GM21786 (cell line): ENCODE data around the gene CEP104.

Experiments used
- ATAC-seq: cut with Tn5 transposase; IDR thresholded peaks from one replicate; pipeline ENCODE4 v1.9.1; 2021; ENCODE audit not compliant: unreplicated experiment

Gene CEP104

DNA sequence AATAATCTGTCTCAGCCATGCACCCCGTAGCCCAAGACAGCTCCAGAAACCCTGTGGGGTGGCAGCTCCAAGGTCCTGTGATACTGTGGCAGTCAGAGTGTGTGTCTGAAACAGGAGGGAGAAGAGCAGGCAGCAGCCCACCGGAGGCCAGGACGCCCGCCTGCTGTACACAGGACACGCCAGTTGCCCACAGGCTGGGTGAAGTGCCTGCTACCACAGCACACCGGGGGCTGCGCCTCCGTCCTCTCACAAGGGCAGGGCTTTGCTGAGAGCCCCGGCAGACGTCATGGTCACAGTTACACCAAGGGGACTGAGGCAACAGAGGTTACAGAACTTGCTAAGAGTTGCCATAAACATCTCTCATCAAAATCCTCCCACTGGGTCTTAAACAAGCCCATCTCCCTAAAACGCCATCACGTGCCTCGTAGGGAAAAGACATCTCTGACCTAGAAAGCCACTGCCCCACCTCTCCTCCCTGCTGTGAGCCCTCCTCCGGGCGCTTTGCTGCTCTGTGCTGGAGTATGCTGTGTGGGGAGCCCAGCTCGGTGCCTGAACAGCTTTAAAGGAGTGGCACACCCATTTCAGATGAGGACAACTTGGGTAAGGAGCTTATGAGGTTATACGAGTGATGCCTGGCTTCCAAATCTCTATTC lies 37.7 kb upstream of the CEP104 start:
- ATAC-seq = no peak

DNA sequence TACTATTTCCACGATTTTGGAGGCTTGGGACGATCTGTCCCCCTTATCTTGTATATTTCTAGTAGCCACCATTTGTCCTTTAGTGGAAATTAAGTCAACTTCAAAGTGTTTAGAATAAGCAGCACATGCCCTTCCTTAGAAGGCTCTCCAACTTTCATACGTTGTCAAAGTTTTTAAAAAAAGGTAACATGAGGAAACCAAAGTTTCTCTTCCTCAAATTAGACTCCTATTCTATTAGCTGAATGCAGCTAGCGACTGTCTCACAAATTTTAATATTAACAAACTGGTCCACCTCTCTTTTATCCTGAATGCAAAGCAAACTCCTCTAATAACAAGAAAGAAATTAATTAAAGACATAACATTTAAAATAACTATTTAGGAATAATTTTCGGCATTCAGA lies 36.2 kb upstream of the CEP104 start:
- no peak for ATAC-seq

DNA sequence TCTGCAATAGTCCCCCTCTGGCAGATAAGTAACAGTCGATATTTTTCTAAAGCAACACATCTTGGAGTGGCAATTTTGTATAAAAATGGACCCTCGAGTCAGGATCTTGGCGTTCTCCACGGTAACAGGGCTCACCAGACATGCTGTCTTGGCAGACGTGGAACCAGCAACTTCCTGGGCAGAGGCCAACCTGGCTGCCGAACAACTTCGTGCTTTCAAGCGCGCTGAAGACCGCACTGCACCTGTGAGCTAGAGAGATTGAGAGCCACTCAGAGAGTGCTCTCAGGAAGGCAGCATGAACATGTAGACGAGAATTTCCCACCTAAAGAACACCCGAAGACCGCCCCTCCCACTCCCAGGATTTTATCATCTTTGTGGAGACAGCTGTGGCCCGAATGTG lies 35.7 kb upstream of the CEP104 start:
- no peak for ATAC-seq

DNA sequence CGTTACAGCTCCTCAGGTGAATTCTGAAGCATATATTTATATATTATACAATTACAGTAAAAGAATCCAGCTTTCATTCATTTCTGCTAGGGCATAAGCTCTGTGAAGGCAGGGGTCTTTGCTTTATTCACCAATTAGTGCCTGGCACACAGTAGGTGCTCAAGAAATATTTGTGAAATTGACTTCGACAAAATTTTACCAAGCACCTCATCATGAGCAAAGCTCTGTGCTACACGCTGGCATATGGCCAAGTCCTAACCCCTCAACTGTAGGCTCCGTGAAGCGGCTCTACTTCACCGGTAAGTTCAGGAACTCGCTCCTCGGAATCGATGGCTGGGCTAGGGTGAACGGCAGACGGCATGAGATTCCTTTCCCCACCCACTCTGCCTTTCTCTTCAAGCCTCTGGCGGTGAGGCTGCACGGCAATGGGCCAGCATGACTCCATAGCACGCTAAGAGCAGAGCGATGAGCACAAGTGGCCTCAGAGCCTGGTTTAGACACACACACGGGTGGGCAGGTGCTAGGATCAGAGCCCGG lies 34.4 kb upstream of the CEP104 start:
- no peak for ATAC-seq

DNA sequence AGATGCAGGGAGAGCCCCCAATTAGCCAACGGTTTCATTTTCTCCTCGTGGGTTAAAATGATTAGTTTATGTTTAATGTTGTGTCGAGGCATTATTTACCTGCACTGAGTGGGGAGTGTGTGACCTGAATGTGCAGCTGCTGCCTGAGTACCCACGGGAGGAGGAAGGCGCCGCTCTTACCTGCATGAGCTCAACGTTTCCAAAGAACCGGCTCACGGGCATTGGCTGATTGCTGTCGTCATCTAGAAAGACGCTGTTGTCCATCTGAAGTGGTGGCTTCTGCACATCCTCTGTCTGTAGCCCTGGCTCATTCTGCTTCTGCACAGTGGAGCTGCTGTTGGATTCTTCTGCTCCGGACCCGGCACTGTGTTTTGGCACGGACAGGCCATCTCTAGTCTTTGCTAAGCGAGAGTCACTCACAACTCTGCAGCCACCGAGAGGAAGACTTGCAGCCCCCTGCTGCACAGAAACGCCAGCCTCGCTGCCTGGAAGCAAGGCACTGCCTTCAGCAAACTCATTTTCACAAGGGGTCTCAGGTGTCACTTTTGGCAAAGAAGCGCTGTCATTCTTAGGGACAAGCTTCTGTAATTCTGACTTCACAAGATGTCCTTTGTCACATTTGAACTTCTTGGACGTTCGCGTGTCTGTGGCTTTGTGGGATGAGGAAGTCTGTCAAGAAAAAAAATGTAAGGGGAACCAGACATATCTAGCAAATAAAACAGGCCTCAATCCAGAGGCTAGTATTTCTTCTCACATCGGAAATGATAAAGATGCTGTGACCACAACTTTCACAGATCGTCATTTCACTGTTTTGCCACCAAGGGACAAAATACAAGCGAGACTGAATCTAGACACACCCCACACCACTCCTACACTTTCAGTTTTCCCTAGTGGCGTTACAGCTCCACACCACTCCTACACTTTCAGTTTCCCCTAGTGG lies 33.6 kb upstream of the CEP104 start:
- ATAC-seq = no peak

DNA sequence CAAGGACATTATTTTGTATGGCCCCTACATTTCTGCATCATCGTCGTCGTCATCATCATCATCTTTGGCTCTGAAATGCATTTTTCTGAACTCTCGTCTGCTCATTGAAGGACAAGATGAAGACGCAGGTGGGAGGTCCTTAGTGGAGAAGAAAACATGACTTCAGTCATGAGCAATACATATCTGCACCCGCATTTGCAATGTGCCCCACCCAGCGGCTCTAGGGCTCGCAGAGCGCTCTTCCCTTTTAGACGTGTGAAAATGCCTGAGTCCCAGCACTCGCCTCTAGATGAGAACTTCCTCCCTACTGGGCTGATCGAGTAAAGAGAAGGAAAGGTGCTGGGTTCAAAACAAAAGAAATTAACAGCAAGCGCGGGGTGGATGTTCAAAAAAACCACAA lies 32.9 kb upstream of the CEP104 start:
- ATAC-seq = no peak

DNA sequence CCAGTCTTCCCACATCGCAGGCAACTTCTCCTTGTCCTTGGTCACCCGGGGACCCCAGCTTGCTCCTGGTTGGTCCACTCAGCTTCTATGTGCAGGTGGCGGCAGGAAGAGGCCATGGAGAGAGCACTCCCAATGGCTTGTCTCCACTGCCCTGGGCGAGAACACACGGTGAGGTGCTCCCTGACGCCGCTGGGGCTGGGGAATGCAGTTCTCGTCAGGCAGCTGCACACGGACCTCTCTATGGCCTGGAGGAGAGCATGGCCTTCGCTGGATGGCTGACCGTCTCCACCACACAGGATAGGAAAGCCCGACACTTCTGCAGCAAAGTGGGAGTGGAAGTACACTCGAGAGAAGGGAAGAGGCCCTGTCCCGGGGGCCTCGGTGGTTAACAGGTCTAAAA lies 31.3 kb upstream of the CEP104 start:
- no peak for ATAC-seq

DNA sequence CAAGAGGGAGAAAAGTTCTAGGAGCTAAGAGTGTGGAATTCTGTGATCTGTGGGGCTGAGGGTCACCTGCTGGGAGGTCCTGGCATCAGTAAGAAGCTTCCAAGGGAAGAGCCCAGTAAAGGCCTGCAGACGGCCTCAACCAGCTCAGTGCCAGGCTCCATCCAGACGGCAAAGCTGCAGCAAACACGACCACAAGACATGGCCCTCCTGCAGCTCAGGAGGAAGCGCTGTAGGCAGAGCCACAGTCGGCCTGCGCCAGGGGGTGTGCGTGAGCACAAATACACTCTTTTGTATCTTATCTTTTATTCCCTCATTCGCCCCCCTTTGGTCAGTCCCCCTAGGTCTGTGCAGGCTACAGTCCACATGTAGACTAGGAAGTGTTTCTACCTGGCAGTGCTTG lies 29.7 kb upstream of the CEP104 start:
- ATAC-seq = no peak

DNA sequence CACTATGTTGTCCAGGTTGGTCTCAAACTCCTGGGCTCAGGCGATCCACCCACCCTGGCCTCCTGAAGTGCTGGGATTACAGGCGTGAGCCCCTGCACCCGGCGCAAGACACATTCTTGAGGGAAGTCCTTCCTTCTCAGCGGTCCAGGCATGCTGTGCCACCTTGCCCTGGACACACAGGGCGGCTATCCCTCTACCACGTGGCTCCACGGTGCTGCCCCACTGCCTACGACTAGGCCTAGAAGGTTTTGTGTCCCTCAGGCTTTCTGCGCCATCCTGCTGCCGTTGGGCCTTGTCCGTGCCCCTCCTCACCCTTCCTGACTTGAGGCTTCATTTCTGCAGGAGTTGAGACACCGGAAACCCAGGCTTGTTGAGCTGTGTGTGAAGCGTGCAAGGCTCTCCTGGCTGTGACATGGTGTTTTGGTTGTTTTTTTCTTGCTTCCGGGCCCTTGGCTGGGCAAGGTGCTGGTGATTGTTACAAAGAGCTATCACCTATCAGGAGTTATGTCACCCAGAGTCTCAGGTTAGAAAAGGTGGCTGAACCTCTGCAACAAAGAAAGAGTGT lies 29.2 kb upstream of the CEP104 start:
- no peak for ATAC-seq

DNA sequence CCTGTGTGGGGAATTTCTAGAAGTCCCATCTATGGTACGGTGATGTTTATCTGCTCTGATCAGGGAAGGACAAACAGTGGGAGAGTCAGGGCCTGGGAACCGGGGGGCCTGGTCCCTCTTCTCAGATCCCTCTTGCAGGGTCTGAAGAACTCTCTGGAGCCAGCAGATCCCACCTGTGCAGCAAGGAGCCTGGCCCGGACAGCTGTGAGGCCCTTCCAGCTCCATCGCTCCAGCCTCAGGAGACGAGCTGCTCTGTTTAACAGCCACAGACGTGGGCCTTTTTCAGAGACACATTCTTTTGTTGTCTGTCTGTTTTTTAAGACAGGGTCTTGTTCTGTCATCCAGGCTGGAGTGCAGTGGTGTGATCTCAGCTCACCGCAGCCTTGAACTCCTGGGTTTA lies 28.6 kb upstream of the CEP104 start:
- no peak for ATAC-seq

DNA sequence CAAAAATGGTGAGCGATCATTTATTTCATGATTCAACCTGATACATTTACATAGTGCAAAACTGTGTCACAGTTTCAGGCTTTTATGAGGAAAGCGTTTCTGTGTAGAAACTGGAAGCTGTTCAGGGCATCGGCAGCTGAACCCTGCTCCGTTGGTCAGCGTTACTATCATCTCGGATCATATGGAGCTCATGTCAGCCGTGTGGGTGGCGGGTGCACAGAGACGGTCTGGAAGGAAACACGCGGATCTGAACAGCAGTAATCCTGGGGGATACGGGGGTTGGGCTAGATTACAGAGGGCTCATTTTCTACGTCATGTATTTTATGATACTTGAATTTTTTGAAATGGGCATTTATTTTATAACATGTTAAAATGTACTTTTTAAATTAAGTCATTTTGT lies 28.0 kb upstream of the CEP104 start:
- ATAC-seq = no peak

DNA sequence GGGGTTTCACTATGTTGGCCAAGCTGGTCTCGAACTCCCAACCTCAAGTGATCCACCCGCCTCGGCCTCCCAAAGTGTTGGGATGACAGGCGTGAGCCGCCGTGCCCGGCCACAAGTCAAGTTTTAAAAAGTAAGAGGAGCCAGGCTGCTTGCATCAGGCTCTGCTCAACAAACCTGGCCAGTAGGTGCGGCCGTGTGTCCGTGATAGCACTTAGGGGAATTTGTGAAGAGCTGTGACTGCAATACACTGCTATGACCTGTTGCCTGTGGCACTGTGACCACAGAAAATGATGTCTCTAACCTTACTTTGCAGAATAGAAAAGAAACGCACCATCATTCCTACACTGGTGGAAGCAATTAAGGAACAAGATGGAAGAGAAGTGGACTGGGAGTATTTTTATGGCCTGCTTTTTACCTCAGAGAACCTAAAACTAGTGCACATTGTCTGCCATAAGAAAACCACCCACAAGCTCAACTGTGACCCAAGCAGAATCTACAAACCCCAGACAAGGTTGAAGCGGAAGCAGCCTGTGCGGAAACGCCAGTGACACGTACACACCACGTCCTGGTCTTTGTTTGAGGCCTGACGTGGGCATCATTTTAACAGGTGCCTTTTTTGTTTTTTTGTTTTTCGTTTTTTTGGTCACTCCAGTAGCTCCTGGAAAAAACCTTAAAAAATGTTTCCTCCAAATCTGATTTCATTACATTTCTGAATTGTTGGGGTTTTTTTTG lies 26.3 kb upstream of the CEP104 start:
- ATAC-seq = no peak

DNA sequence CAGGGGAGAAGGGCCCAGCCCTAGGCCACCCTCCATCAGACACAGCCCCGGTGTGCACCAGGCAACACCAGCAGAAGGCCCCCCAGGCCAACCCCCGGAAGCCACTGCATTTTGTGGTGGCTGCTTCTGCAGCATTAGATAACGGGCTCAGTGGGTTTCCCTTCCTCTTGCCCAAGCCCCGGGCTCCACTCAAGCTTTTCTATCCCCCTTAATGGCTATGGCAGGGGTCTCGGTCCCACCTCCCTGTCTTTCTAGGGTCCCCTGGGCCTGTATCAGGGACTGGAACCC lies 24.1 kb upstream of the CEP104 start:
- no peak for ATAC-seq

DNA sequence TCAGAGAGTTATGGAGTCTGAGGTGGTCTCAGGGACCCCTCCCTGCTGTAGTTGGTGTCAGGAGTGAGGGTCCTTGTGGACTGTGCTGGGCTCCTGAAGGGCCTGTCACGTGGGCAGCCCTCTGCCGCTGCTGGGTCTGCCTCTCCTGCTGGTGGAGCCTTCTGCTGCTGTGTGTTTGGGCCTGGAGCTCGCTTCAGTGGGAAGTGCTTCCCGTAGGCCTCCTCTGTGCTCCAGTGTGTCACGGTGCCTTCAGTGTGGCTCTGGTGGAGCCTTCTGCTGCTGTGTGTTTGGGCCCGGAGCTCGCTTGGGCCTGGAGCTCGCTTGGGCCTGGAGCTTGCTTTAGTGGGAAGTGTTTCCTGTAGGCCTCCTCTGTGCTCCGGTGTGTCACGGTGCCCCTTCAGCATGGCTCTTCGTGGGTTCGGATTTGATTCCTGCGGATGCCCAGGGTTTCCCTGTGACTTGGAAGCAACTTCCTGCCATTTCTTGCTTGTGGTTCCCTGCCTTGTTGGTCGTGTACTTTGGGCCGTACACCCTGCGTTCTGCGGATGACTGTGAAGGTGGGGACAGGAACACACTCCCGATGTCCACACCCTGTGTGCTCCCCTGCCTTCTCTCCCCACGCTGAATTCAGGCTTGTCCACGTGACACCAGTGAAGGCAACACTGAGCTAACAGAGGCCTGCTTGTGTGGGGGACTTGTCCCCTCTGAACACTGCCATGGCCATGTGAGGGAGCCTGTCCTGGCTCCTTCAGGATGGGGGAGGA lies 23.6 kb upstream of the CEP104 start:
- no peak for ATAC-seq

DNA sequence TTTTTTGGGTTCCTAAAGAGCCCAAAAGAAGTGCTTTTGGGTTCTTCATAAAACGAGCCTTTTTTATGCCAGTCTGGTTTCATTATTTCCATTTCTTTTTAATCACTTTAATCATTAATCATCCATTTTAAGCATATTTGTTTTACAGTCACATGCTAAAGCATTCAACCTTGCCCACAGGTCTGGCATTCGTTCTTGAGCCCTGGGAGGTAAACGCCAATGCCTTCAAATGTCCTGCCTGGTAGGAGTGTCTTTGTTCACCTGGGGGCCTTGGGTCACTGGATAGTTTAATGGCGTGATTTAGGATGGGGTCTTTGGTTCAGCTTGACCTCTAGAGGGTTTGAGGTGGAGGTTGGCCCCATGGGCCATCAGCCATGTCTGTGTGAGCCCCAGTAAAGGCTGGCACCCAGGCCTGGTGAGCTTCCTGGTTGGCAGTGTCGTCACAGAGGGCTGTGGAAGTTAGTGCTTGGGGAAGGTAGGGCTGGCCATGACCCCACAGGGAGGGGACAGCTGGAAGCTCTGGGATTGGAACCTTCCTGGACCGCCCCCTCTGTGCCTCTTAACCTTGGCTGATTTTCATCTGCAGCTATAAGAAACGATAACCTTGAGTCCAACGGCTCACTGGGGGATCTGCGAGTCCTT lies 22.9 kb upstream of the CEP104 start:
- no peak for ATAC-seq

DNA sequence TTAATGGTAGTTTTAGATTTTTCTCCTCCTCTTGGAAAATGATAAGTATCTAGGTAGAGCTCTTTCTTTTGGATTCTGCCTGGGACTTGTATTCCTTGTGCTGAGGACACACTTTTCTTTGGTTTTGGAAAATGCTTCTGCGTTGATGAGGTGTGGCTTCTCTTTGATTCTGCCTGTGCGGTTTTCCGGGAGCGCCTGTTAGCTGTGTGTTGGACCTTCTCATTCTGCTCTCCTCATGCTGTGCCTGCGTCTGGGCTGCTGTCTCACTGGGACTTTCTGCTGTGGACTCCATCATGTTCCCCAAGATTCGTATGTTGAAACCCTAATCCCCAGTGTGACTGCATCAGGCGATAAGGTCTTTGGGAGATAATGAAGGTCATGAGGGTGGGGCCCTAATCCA lies 22.1 kb upstream of the CEP104 start:
- no peak for ATAC-seq

DNA sequence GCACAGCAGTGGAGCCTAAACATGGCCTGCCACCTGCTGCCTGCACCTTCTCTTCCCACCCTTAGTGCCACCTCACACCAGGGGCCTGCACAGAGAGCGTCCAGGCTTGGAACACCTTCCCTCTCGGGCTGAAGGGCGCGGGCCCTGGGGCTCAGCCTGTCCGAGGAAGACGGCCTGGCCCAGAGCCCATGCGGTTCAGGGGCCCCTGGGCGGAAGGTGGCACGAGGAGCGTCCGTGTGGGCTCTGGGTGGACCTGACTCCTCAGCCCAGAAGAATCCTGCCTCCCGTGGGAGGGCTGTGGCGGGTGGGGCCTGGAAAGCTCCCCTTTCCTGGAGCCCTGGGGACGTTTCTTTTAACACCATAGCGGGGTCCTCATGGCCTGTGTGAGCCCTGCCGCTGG lies 19.7 kb upstream of the CEP104 start:
- ATAC-seq = no peak

DNA sequence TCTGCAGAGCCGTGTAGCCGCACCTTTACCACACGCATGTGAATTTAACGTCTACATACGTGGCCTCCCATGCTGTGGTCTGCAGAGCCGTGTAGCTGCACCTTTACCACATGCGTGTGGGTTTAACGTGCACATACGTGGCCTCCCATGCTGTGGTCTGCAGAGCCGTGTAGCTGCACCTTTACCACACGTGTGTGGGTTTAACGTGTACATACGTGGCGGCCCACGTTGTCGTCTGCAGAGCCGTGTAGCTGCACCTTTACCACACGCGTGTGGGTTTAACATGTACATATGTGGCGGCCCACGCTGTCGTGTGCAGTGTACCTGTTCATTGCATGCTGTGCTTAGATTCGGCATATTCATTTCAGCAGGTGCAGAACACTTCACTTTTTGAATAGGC lies 17.7 kb upstream of the CEP104 start:
- no peak for ATAC-seq

DNA sequence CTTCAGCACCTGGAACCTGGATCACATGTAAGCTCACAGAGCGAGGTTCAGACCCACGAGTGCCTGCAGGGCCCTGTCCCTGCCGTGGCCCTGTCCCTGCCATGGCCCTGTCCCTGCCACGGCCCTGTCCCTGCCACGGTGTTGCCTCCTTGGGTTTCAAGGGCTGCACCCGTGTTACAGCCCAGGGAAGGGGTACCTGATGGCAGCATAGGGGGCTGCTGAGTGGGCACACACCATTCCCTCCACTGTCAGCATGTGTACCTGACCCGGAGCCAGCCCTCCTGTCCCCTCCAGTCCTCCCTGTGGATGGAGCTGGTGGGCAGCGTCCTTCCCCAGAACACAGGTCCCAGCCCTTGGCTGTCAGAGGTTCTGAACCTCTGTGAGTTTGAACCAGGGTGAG lies 15.5 kb upstream of the CEP104 start:
- ATAC-seq = no peak

DNA sequence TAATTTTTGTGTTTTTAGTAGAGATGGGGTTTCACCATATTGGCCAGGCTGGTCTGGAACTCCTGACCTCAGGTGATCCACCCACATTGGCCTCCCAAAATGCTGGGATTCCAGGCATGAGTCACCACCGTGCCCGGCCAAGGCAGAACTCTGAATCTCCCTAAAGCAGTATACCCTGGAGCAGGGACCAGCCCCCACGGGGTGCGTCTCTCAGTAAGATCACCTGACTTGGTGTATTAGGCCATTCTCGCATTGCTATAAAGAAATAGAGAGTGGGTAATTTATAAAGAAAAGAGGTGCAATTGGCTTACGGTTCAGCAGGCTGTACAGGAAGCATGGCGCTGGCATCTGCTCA lies 14.4 kb upstream of the CEP104 start:
- no peak for ATAC-seq
